ENCODE measurements around the gene PLD1.

Gene PLD1

DNA sequence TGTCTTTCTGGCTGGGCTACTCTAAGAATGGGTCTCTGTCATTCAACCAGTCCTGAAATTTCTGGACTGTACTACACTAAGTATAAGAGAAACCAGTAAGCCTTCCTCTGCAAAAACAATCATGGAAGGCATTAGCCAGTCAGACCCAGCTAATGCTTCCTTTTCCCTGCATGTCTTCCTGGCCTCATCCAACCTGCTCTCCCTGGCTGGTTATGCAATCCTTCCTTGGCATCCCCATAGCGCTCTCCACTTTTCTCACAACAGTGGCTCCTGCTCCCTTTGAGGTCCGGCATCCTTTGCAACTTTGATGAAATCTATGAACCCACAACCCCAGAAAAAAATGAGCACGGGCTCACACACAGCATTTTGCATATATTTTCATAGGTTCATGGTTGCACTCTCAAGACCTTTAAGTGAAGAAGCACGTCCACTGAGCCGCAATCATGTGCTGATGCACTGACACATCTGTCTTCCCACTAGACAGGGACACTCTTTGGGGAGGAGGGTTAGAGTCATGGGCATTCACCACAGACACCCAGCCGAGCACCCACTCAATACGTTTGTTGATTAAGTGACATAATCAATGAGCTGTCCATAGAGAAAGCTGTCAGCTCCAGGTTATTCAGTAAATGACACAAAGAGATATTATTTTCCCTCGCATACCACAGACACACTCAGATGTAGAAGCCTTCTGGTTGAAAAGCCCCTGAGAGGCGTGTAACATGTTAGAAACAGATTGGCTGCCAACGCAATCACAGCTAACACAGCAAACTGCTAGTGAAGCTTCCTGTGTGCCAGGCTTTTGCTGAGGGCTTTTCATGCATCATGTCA, 66.7 kb downstream of the PLD1 start:
- no peak for DNase-seq (ENCODE audit: low spot score)

DNA sequence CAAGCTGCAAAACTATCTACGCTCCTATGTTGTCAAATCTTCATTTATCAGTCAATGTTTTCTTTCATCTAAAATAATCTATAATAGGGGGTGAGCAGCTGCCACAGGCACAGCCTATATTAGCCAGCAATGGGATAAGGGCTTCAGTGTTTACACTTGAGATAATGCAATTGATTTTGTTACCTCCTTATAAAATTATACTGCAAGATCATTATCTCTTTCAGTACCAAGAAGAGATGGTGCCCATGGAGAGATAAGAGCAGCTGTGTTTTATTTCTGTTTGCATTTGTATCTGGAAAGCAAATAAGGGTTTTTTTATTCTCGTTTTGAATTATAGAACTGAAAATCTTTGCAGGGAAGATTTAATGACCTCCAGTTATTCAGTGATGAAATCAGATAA, 68.9 kb downstream of the PLD1 start:
- no peak for DNase-seq (ENCODE audit: low spot score)

- no peak for DNase-seq (ENCODE audit: low spot score)
These were observed 73.7 kb downstream of the PLD1 start for GRCh38 chr3:171736556-171736955.

DNA sequence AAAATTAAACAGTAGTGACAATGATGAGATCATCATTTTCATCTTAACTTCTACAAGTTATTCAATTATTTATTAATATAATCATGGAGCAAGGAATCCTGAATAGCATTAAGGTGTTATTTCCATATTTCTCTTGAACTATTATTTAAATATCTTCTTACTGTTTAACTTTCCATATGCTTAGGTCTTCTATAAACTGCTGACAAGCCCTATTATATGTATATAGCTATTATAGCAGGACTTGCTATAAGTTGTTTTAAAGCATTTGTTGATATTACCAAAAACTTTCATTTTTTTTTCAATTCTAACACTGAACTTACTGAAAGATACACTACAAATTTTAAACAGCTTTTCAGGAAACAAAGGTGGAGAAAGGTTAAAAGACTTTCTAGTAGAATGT, 76.7 kb downstream of the PLD1 start:
- DNase-seq (ENCODE audit: low spot score): no peak

- no peak for DNase-seq (ENCODE audit: low spot score)
These were observed 77.5 kb downstream of the PLD1 start for GRCh38 chr3:171732756-171733155.

DNA sequence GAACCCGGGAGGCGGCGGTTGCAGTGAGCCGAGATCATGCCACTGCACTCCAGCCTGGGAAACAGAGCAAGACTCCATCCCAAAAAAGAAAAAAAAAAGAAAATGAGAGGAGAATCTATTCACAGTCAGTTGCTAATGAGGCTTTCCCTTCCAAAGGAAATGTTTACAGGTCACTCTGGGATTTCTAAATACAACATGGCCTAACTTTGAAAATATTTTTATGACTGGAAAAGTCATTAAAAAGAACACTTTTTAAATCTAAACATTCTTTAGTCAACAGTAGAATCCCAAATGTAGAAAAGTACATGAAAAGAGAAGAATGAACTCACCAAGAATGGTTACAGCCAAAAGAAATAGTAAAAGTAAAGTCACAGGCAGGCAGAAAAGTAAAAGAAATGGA, 78.6 kb downstream of the PLD1 start:
- DNase-seq (ENCODE audit: low spot score): no peak

- DNase-seq (ENCODE audit: low spot score): no peak
These were observed 80.6 kb downstream of the PLD1 start for GRCh38 chr3:171729452-171730334.

- DNase-seq (ENCODE audit: low spot score): no peak
These were observed 83.0 kb downstream of the PLD1 start for GRCh38 chr3:171727288-171727687.

- no peak for DNase-seq (ENCODE audit: low spot score)
These were observed 91.6 kb downstream of the PLD1 start for GRCh38 chr3:171718493-171719185.

DNA sequence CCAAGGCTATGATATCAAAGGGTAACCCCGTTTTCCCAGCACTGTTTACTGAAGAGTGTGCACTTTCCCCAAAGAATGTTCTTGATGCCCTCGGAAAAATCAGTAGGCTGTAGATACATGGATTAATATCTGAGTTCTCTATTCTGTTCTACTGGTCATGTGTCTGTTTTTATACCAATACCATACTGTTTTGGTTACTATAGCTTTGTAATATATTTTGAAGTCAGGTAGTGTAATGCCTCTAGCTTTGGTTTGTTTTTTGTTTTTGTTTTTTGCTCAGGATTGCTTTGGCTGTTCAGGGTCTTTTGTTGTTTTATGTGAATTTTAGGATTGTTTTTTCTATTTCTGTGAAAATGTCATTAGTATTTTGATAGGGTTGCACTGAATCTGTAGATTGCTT, 95.1 kb downstream of the PLD1 start:
- no peak for DNase-seq (ENCODE audit: low spot score)

GRCh38 chr3:171712171-171712938, 97.9 kb downstream of the PLD1 start:
- DNase-seq (ENCODE audit: low spot score): no peak

- no peak for DNase-seq (ENCODE audit: low spot score)
These were observed 98.7 kb downstream of the PLD1 start for GRCh38 chr3:171711461-171712170.

- DNase-seq (ENCODE audit: low spot score): no peak
These were observed 99.9 kb downstream of the PLD1 start for GRCh38 chr3:171710359-171710758.

DNA sequence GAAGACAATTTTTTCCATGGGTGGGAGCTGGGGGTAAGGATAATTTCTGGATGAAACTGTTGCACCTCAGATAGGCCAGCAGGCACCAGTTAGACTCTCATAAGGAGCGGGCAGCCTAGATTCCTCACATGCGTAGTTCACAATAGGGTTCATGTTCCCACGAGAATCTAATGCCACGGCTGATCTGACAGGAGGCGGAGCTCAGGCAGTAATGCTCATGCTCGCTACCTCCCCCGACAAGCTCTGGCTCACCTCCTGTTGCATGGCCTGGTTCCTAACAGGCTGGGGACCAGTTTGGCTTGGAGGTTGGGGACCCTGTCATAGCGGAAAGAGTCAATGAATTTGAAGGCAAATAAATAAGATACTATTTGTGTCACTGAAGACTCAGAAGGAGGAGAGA, 105.5 kb downstream of the PLD1 start:
- no peak for DNase-seq (ENCODE audit: low spot score)

- DNase-seq (ENCODE audit: low spot score): peak; percentile 58
These were observed 106.3 kb downstream of the PLD1 start for GRCh38 chr3:171704002-171704401.

- DNase-seq (ENCODE audit: low spot score): no peak
These were observed 107.1 kb downstream of the PLD1 start for GRCh38 chr3:171703144-171703543.

DNA sequence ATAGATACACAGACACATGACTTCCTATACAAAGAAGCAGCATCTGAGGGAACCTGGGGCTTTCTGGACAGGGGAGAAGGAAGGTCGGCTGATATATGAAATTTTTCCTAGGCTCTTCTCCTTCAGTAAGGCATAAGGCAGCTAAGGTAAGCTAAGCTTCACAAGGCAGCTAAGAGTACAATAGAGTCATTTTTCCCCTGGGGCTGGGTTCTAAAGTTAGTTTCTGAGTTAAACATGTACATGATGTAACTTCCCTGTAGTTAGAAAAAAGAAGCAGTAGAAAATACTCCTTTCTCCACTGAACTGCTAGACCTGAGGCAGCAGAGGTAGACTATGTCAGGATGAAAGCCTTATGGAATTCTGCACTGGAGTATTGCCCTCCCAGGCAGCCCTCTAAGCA, 109.6 kb downstream of the PLD1 start:
- no peak for DNase-seq (ENCODE audit: low spot score)

DNA sequence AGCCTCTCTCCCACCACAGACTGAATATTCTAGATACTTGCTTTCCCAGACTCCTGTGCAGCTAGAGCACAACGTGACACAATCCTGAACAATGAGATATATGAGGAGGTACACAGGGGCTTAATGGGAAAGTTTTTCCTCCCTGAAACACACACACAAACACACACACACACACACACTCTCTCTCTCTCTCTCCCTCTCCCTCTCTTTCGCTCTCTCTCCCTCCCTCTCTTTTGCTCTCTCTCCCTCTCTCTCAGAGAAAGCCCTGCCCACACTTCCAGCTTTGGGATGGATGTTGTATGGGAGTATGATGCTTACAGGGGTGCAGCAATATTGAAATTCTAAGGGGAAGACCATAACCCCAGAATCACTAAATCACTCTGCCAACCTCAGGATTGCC, 110.1 kb downstream of the PLD1 start:
- DNase-seq (ENCODE audit: low spot score): no peak

- DNase-seq (ENCODE audit: low spot score): no peak
These were observed 110.7 kb downstream of the PLD1 start for GRCh38 chr3:171699601-171700000.

GRCh38 chr3:171696805-171697204, 113.5 kb downstream of the PLD1 start:
- no peak for DNase-seq (ENCODE audit: low spot score)

DNA sequence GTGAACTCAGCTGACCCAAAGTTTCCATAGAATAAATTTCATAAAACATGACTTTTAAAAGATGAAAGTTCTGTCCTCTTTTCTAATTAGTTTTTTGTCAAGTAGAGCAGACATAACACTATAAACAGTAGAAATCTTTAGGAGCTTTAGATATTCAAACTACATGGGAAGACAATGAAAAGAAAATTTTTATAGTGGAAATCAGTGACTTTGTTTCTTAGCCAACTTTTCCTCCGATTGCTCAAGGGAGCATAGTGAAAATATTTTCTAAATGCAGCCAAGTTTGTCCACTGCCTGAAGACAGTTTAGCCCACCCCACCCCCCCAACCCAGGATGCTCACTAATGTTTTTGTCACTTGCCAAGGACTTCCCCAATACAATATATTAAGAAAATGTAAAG, 114.9 kb downstream of the PLD1 start:
- DNase-seq (ENCODE audit: low spot score): no peak

Data from D341Med (cell line).